ENCODE results near the gene STEAP3. TPM values are rescaled to one million over a fixed set of nuclear protein-coding genes. Genes with fewer than 3 reads are reported as not detected.
A peak's percentile ranks its signal among the peaks of the same experiment; 100 is the strongest.
"Not testable (repeated sequence)": the region's sequence is repeated elsewhere in the genome, so short reads cannot be mapped to it uniquely, and the experiment has no call there.

STEAP3 gene
- total RNA-seq, 1 donor from 2014 or later, result 0.55 TPM

DNA sequence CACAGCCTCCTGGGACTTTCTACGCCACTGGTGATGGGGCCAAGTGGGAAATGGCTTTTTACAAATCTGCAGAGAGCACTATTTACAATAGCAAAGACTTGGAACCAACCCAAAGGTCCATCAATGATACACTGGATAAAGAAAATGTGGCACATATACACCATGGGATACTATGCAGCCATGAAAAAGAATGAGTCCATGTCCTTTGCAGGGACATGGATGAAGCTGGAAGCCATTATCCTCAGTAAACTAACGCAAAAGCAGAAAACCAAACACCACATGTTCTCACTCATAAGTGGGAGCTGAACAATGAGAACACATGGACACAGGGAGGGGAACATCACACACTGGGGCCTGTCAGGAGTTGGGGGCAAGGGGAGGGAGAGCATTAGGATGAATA, 54.8 kb downstream of the STEAP3 start:
- H3K27me3 Mint-ChIP-seq (ENCODE audit: low read depth); H3K4me3 Mint-ChIP-seq (ENCODE audit: low read depth); intact Hi-C loops (cut with micrococcal nuclease); H3K36me3 Mint-ChIP-seq (ENCODE audit: low read depth); DNase-seq (ENCODE audit: low spot score); H3K4me1 Mint-ChIP-seq (ENCODE audit: low read depth); H3K27ac Mint-ChIP-seq; H3K9me3 Mint-ChIP-seq: not testable (repeated sequence)

- Mint-ChIP-seq H3K4me3 (ENCODE audit: low read depth) (no peak overlapping the region), H3K4me1 (ENCODE audit: low read depth) (no peaks in the 10 kb centered on the region), H3K9me3 (no peaks in the 10 kb centered on the region), H3K27me3 (ENCODE audit: low read depth) (peaks cover 2% of the 10 kb centered on the region), H3K27ac (no peak overlapping the region), H3K36me3 (ENCODE audit: low read depth) (no peaks in the 10 kb centered on the region)
- intact Hi-C loops (cut with micrococcal nuclease), result no loop called here
- no peak for DNase-seq (ENCODE audit: low spot score)
Measured at GRCh38 chr2:119278946-119279345, 55.3 kb downstream of the STEAP3 start.

GRCh38 chr2:119279666-119280065, 56.0 kb downstream of the STEAP3 start:
- H3K9me3 Mint-ChIP-seq, result no peaks in the 10 kb centered on the region
- no peak overlapping the region for H3K27ac Mint-ChIP-seq
- no peaks in the 10 kb centered on the region for H3K4me1 Mint-ChIP-seq (ENCODE audit: low read depth)
- H3K36me3 Mint-ChIP-seq (ENCODE audit: low read depth), result no peaks in the 10 kb centered on the region
- peaks cover 2% of the 10 kb centered on the region for H3K27me3 Mint-ChIP-seq (ENCODE audit: low read depth)
- DNase-seq (ENCODE audit: low spot score), result no peak
- no peak overlapping the region for H3K4me3 Mint-ChIP-seq (ENCODE audit: low read depth)
- intact Hi-C loops (cut with micrococcal nuclease), result no loop called here

DNA sequence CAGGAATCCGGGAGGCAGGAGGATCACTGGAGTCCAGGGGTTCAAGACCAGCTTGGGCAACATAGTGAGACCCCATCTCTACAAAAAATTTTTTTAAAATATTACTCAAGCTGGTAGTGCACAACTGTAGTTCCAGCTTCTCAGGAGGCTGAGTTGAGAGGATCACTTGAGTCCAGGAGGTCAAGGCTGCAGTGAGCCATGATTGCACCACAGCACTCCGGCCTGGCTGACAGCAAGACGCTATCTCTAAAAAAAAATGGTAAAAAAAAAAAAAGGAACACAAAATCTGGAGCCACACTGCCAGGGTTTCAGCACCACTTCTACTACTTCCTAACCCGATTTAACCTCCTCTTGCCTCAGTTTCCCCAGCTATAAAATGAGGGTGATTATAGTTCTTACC, 57.0 kb downstream of the STEAP3 start:
- DNase-seq (ENCODE audit: low spot score), result no peak
- peaks cover under 1% of the 10 kb centered on the region for H3K27me3 Mint-ChIP-seq (ENCODE audit: low read depth)
- H3K27ac Mint-ChIP-seq, result no peak overlapping the region
- H3K36me3 Mint-ChIP-seq (ENCODE audit: low read depth), result no peaks in the 10 kb centered on the region
- intact Hi-C loops (cut with micrococcal nuclease), result no loop called here
- H3K9me3 Mint-ChIP-seq, result no peaks in the 10 kb centered on the region
- H3K4me3 Mint-ChIP-seq (ENCODE audit: low read depth), result no peak overlapping the region
- no peaks in the 10 kb centered on the region for H3K4me1 Mint-ChIP-seq (ENCODE audit: low read depth)

- intact Hi-C loops (cut with micrococcal nuclease), result no loop called here
- Mint-ChIP-seq H3K36me3 (ENCODE audit: low read depth) (no peaks in the 10 kb centered on the region), H3K4me3 (ENCODE audit: low read depth) (no peak overlapping the region), H3K27me3 (ENCODE audit: low read depth) (no peaks in the 10 kb centered on the region), H3K9me3 (no peaks in the 10 kb centered on the region), H3K4me1 (ENCODE audit: low read depth) (no peaks in the 10 kb centered on the region), H3K27ac (no peak overlapping the region)
- DNase-seq (ENCODE audit: low spot score), result no peak
Measured at GRCh38 chr2:119282146-119282995, 58.7 kb downstream of the STEAP3 start.

DNA sequence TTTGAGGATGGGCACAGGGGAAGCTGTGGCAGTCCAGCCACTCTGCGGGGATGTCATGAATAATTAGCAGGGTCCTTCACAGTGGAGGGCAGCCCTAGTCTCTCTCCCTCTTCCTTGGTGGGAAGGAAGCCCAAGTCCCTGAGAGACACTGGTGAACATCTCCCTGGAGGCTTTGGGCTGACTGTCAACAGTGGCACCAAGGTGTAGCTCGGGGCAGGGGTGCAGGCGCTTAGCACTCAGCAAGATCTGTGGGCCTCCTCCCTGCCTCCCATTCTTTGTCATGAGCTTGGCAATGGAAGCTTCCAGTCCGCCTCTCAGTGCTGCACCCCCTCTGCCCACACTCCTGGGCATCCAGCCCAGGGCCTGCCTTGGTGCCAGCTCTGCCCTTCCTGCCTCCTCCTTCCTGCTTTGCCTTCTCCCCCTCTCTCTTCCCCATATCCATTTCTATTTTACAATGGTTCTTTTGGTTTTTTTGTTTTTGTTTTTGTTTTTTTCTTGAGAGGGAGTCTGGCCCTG, 59.4 kb downstream of the STEAP3 start:
- DNase-seq (ENCODE audit: low spot score), result no peak
- Mint-ChIP-seq H3K9me3 (no peaks in the 10 kb centered on the region), H3K4me3 (ENCODE audit: low read depth) (no peak overlapping the region), H3K27me3 (ENCODE audit: low read depth) (no peaks in the 10 kb centered on the region), H3K36me3 (ENCODE audit: low read depth) (no peaks in the 10 kb centered on the region), H3K4me1 (ENCODE audit: low read depth) (no peaks in the 10 kb centered on the region), H3K27ac (no peak overlapping the region)
- intact Hi-C loops (cut with micrococcal nuclease), result no loop called here

DNA sequence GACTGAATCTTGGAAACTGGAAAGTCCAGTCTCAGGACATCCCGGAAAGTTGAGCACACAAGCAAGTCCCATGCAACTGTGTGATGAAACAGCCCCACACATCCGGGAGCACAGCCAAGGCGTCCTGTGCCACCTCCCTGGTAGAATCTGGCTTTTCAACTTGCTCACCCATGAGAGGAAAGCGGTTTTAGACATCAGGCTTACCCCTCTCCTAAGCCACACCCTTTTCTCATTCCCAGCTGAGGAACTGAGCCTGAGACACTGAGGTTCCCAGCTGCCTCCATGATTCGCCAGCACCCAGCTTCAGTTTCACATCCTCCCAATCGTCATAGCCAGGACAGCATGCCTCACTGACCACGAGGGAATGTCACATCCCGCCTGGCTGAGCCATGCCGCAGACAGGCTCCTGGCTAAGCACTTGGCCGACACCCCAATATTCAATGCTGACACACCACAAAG, 60.3 kb downstream of the STEAP3 start:
- intact Hi-C loops (cut with micrococcal nuclease), result no loop called here
- Mint-ChIP-seq H3K4me3 (ENCODE audit: low read depth) (no peak overlapping the region), H3K9me3 (no peaks in the 10 kb centered on the region), H3K4me1 (ENCODE audit: low read depth) (no peaks in the 10 kb centered on the region), H3K36me3 (ENCODE audit: low read depth) (no peaks in the 10 kb centered on the region), H3K27me3 (ENCODE audit: low read depth) (no peaks in the 10 kb centered on the region), H3K27ac (no peak overlapping the region)
- no peak for DNase-seq (ENCODE audit: low spot score)

GRCh38 chr2:119286661-119287060, 63.0 kb downstream of the STEAP3 start:
- no peak for DNase-seq (ENCODE audit: low spot score)
- H3K9me3 Mint-ChIP-seq, result no peaks in the 10 kb centered on the region
- no peak overlapping the region for H3K4me3 Mint-ChIP-seq (ENCODE audit: low read depth)
- no peaks in the 10 kb centered on the region for H3K27me3 Mint-ChIP-seq (ENCODE audit: low read depth)
- intact Hi-C loops (cut with micrococcal nuclease), result no loop called here
- no peaks in the 10 kb centered on the region for H3K36me3 Mint-ChIP-seq (ENCODE audit: low read depth)
- H3K27ac Mint-ChIP-seq, result no peak overlapping the region
- no peaks in the 10 kb centered on the region for H3K4me1 Mint-ChIP-seq (ENCODE audit: low read depth)

DNA sequence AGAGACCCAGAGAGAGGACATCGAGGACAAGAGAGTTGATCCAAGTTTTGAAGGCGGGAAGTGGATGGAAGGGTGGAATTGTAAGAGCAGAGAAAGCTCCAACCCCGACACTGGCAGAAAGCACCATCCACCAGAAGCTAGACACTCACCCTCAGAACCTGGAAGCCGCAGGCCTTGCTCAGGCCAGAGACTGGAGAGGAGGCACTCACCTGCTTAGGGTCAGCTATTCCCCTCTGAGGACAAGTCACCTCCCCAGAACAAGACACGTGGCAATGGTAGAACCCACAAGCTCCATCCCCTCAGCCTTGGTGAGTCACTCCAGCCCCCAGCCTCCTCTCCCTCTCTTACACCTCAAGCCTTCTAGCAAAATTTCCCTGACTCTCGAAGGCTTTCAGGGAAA, 64.9 kb downstream of the STEAP3 start:
- H3K27me3 Mint-ChIP-seq (ENCODE audit: low read depth), result no peaks in the 10 kb centered on the region
- no peak overlapping the region for H3K4me3 Mint-ChIP-seq (ENCODE audit: low read depth)
- no peaks in the 10 kb centered on the region for H3K4me1 Mint-ChIP-seq (ENCODE audit: low read depth)
- intact Hi-C loops (cut with micrococcal nuclease), result no loop called here
- no peak for DNase-seq (ENCODE audit: low spot score)
- H3K36me3 Mint-ChIP-seq (ENCODE audit: low read depth), result no peaks in the 10 kb centered on the region
- H3K27ac Mint-ChIP-seq, result no peak overlapping the region
- no peaks in the 10 kb centered on the region for H3K9me3 Mint-ChIP-seq

DNA sequence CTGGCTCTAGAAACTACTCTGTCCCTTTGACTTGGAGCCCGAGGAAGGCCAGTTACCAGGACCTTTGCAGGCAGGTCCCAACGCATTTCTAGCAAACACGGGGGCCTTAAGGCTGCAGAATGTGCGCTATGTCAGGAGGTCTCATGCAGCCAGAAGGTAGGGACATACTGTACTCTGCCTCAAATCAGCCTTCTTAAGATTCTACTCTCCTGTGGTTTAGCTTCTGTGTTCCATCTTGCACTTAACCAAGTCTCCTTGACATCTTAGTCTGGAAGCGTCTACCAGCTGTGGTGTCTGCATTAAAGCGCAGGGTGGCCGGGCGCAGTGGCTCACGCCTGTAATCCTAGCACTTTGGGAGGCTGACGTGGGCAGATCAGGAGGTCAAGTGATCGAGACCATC, 65.5 kb downstream of the STEAP3 start:
- no peak for DNase-seq (ENCODE audit: low spot score)
- H3K4me1 Mint-ChIP-seq (ENCODE audit: low read depth), result no peaks in the 10 kb centered on the region
- H3K9me3 Mint-ChIP-seq, result no peaks in the 10 kb centered on the region
- no peaks in the 10 kb centered on the region for H3K36me3 Mint-ChIP-seq (ENCODE audit: low read depth)
- no peak overlapping the region for H3K27ac Mint-ChIP-seq
- intact Hi-C loops (cut with micrococcal nuclease), result no loop called here
- no peaks in the 10 kb centered on the region for H3K27me3 Mint-ChIP-seq (ENCODE audit: low read depth)
- no peak overlapping the region for H3K4me3 Mint-ChIP-seq (ENCODE audit: low read depth)

GRCh38 chr2:119289642-119290041, 66.0 kb downstream of the STEAP3 start:
- H3K36me3 Mint-ChIP-seq (ENCODE audit: low read depth), result no peaks in the 10 kb centered on the region
- no peaks in the 10 kb centered on the region for H3K4me1 Mint-ChIP-seq (ENCODE audit: low read depth)
- no peak for DNase-seq (ENCODE audit: low spot score)
- H3K4me3 Mint-ChIP-seq (ENCODE audit: low read depth), result no peak overlapping the region
- intact Hi-C loops (cut with micrococcal nuclease), result no loop called here
- no peak overlapping the region for H3K27ac Mint-ChIP-seq
- no peaks in the 10 kb centered on the region for H3K27me3 Mint-ChIP-seq (ENCODE audit: low read depth)
- no peaks in the 10 kb centered on the region for H3K9me3 Mint-ChIP-seq

DNA sequence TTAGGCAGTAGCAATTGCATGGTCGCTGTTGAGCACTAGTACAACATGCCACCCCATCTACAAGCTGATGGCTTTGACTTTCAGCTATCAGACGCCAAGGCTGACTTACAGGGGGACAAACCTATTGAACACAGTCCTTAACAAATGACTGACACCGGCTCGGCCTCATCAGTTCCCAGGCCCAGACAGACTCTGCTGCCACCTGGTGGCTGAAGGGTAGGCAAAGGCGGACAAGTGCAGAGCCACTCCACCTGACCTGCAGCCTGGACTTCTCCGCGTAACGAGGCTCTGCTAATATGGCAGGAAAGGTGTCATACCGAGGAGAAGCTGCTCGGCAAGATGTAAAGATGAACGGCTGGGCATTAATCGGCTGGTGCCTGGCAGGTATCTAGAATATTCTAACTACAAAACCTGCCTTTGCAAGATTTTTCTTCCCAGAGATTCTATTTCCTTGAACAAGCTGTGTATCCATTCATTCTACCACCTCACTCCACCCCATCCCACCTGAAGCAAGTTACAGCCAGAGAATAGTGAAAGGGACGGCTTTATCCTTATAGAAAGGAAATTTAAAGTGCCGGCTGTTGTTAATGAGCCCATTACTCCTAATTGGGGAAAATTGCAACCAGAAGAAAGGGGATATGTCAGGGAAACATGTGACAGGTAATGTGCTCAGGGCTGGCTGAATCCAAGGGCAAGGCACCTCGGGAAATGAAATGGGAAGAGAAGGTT, 67.4 kb downstream of the STEAP3 start:
- Mint-ChIP-seq H3K27me3 (ENCODE audit: low read depth) (no peaks in the 10 kb centered on the region), H3K4me1 (ENCODE audit: low read depth) (no peaks in the 10 kb centered on the region), H3K9me3 (no peaks in the 10 kb centered on the region), H3K4me3 (ENCODE audit: low read depth) (no peak overlapping the region), H3K36me3 (ENCODE audit: low read depth) (no peaks in the 10 kb centered on the region), H3K27ac (no peak overlapping the region)
- DNase-seq (ENCODE audit: low spot score), result peak; percentile 32
- intact Hi-C loops (cut with micrococcal nuclease), result no loop called here

DNA sequence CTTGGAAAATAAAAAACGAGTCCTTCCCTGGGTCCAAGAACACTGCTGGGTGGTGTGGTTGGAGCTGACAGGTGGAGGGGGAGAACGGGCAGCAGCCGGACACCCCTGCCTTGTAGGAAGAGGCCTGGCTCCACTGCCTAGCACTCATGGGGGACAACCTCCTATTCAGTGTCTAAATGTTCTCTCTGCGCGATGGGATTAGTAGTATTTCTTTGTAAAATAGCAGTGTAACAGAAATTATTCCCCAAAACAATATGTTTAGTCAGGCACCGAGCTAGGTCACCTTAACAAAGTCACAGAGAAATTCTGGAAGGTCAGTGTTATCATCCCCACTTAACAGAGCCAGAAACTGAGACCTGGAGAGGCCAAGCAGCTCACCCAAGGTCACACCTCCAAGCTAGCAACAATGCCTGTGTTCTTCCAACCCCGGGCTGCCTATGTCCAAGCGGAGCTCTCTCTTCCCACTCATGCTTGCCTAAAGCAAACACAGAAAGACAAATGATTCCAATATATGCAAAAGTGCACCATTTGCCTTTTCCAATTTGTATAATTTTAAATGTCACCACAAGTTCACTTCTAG, 68.0 kb downstream of the STEAP3 start:
- no peaks in the 10 kb centered on the region for H3K9me3 Mint-ChIP-seq
- no peak overlapping the region for H3K4me3 Mint-ChIP-seq (ENCODE audit: low read depth)
- intact Hi-C loops (cut with micrococcal nuclease), result no loop called here
- no peaks in the 10 kb centered on the region for H3K4me1 Mint-ChIP-seq (ENCODE audit: low read depth)
- H3K36me3 Mint-ChIP-seq (ENCODE audit: low read depth), result no peaks in the 10 kb centered on the region
- no peaks in the 10 kb centered on the region for H3K27me3 Mint-ChIP-seq (ENCODE audit: low read depth)
- no peak for DNase-seq (ENCODE audit: low spot score)
- no peak overlapping the region for H3K27ac Mint-ChIP-seq

All from activated T-helper 2 cell treated with anti-CD3 and anti-CD28 coated beads, Interferon-gamma antibody, Interleukin-2, Interleukin-4, amounts not matched to agents 10 μg/mL and 5 μg/mL and 100 μg/mL, durations not matched to agents 14 hours and 24 hours and 36 hours (primary cell).